Activated naive CD8-positive, alpha-beta T cell treated with anti-CD3 and anti-CD28 coated beads, Interleukin-2, amount 50 U/mL, for 16 hours (primary cell): ENCODE results near the gene NEXMIF.
"Not testable (repeated sequence)": the region's sequence is repeated elsewhere in the genome, so short reads cannot be mapped to it uniquely, and the experiment has no call there.

ENCODE experiments used
- DNase-seq: peaks from one replicate; pipeline ENCODE4 v3.0.0-alpha.2; 2020; ENCODE audit warnings: low read depth, low spot score

The NEXMIF gene

GRCh38 chrX:74925225-74926088 is at the start of gene NEXMIF:
NEXMIF (minus strand) TSS chrX:74925452.
- no peak for DNase-seq

GRCh38 chrX:74961962-74962361 is 36.7 kb upstream of the NEXMIF start:
- not testable (repeated sequence) for DNase-seq

GRCh38 chrX:74949717-74950116 is 24.5 kb upstream of the NEXMIF start:
- no peak for DNase-seq

GRCh38 chrX:74940414-74940813 is 15.2 kb upstream of the NEXMIF start:
- DNase-seq = no peak

- DNase-seq = no peak
Observed at GRCh38 chrX:74931214-74931613, 6.0 kb upstream of the NEXMIF start.

GRCh38 chrX:74924449-74925224 is 615 bp downstream of the NEXMIF start:
- no peak for DNase-seq

GRCh38 chrX:74923942-74924448 is 1.3 kb downstream of the NEXMIF start:
- no peak for DNase-seq

GRCh38 chrX:74922922-74923543 is 2.2 kb downstream of the NEXMIF start:
- no peak for DNase-seq

- no peak for DNase-seq
Observed at GRCh38 chrX:74911494-74911893, 13.8 kb downstream of the NEXMIF start.

- DNase-seq = no peak
Observed at GRCh38 chrX:74906417-74906816, 18.8 kb downstream of the NEXMIF start.

GRCh38 chrX:74902806-74903205 is 22.4 kb downstream of the NEXMIF start:
- no peak for DNase-seq

GRCh38 chrX:74892561-74892960 is 32.7 kb downstream of the NEXMIF start:
- no peak for DNase-seq

GRCh38 chrX:74890676-74891430 is 34.4 kb downstream of the NEXMIF start:
- no peak for DNase-seq

GRCh38 chrX:74882383-74882782 is 42.9 kb downstream of the NEXMIF start:
- not testable (repeated sequence) for DNase-seq

GRCh38 chrX:74865725-74866124 is 59.5 kb downstream of the NEXMIF start:
- no peak for DNase-seq

- no peak for DNase-seq
Observed at GRCh38 chrX:74853255-74853654, 72.0 kb downstream of the NEXMIF start.

- DNase-seq = no peak
Observed at GRCh38 chrX:74835566-74835965, 89.7 kb downstream of the NEXMIF start.

GRCh38 chrX:74819797-74820196 is 105.5 kb downstream of the NEXMIF start:
- not testable (repeated sequence) for DNase-seq

GRCh38 chrX:74814681-74815080 is 110.6 kb downstream of the NEXMIF start:
- no peak for DNase-seq

GRCh38 chrX:74804574-74804973 is 120.7 kb downstream of the NEXMIF start:
- no peak for DNase-seq

GRCh38 chrX:74800062-74800461 is 125.2 kb downstream of the NEXMIF start:
- DNase-seq = no peak
